Esophagus squamous epithelium (tissue), 4 donors: ENCODE measurements around the gene MT1A.

ENCODE experiments used
- CTCF ChIP-seq, 6 experiments: fragments of 450-650 bp in 4 of 6; fragments of 200-600 bp in 2 of 6; sonication (generic) in 2 of 6; IDR thresholded peaks; one replicate each; pipeline ENCODE4 v1.5.1; 2016 to 2019; ENCODE audit warnings: antibody characterized with exemption in 6 of 6, mild to moderate bottlenecking in 4 of 6, moderate library complexity in 4 of 6
- POLR2A ChIP-seq, 4 donors: fragments of 450-650 bp; IDR thresholded peaks; one replicate each; pipeline ENCODE4 v1.6.1; 2017; ENCODE audit warnings: antibody characterized with exemption in 4 of 4, mild to moderate bottlenecking in 4 of 4, moderate library complexity in 3 of 4

- TF ChIP-seq CTCF (IDR thresholded peaks at IDR 0.05) (no peak), POLR2A (IDR thresholded peaks at IDR 0.05) (no peak)
These were observed 30.8 kb downstream of the MT1A start, which contains the start of gene MT1H for GRCh38 chr16:56669005-56669839.
